Sigmoid colon (tissue), 7 donors: Measurements from ENCODE around the gene INTS11. TPM values are rescaled to one million over a fixed set of nuclear protein-coding genes. Genes with fewer than 3 reads are reported as not detected.

Experiments used
- DNase-seq: peaks from one replicate; pipeline ENCODE4 v3.0.0-alpha.2; 2019
- H3K27ac ChIP-seq, 4 donors: fragments of 200-600 bp; sonication (generic); one replicate each; pipeline ENCODE4 v1.5.1; 2016 to 2019; ENCODE audit warnings: mild to moderate bottlenecking in 1 of 4
- H3K27me3 ChIP-seq, 3 donors: fragments of 200-600 bp; sonication (generic); one replicate each; pipeline ENCODE4 v1.5.1; 2019; ENCODE audit warnings: mild to moderate bottlenecking in 1 of 3
- H3K36me3 ChIP-seq, 4 donors: fragments of 200-600 bp; sonication (generic); one replicate each; pipeline ENCODE4 v1.5.1; 2016 to 2019
- H3K4me1 ChIP-seq, 4 donors: fragments of 200-600 bp; sonication (generic); one replicate each; pipeline ENCODE4 v1.5.1; 2017 to 2019
- H3K4me3 ChIP-seq, 4 donors: fragments of 200-600 bp; sonication (generic); one replicate each; pipeline ENCODE4 v1.5.1; 2017 to 2019; ENCODE audit warnings: mild to moderate bottlenecking in 2 of 4, moderate library complexity in 1 of 4
- H3K9me3 ChIP-seq, 4 donors: fragments of 200-600 bp in 3 of 4; sonication (generic) in 3 of 4; one replicate each; pipeline versions ENCODE4 v1.5.1 to v1.6.1; 2013 to 2019
- EP300 ChIP-seq, 4 donors: sonication (generic); formaldehyde crosslinking; IDR thresholded peaks; one replicate each; pipeline ENCODE4 v1.6.1; 2017; ENCODE audit warnings: antibody characterized with exemption in 4 of 4
- POLR2A ChIP-seq, 2 donors: fragments of 450-650 bp; IDR thresholded peaks; one replicate each; pipeline ENCODE4 v1.6.1; 2016; ENCODE audit warnings: antibody characterized with exemption in 2 of 2, mild to moderate bottlenecking in 2 of 2, moderate library complexity in 2 of 2
- POLR2AphosphoS5 ChIP-seq, 4 donors: sonication (generic); formaldehyde crosslinking; IDR thresholded peaks; one replicate each; pipeline ENCODE4 v1.6.1; 2017; ENCODE audit warnings: antibody characterized with exemption in 4 of 4
- WGBS, 2 donors: extraction: QIAGEN DNeasy Blood & Tissue Kit; methylation state at CpG; one replicate each; pipeline ENCODE4 v1.1.7; 2013; 5-methylcytosine and 5-hydroxymethylcytosine counted together
- intact Hi-C: fragments of 100-400 bp; cut with DNase I; formaldehyde crosslinking; loops from one replicate; pipeline ENCODE4 v1.15.1; 2023
- polyA plus RNA-seq, 3 donors: library from polyadenylated mRNA; stranded (reverse); fragments of 200-250 nt; gene quantifications; one replicate each; pipeline ENCODE4 v1.2.3, GENCODE V29; 2013
- total RNA-seq, 4 donors: library from RNA; depleted of rRNA; stranded (reverse); fragments of >200 nt; gene quantifications; one replicate each; pipeline ENCODE4 v1.1.0, GENCODE V29; 2016
- TF ChIP-seq, protein P1 (sequence below), 4 experiments: fragments of 450-650 bp in 3 of 4; fragments of 200-600 bp in 1 of 4; IDR thresholded peaks; one replicate each; pipeline ENCODE4 v1.5.1; 2016 to 2019; ENCODE audit warnings: antibody characterized with exemption in 4 of 4, mild to moderate bottlenecking in 3 of 4, moderate library complexity in 2 of 4
- donor health status: healthy with polysubstance abuse.
- donor health status: Bipolar disorder and iron deficiency.
- donor health status: healthy.

The INTS11 gene
- total and polyA plus RNA-seq, 7 donors, result 58.3 to 135 (median 87.1) TPM

GRCh38 chr1:1322418-1322817 is 2.0 kb downstream of the INTS11 start:
- no peak for DNase-seq
- intact Hi-C loops, result no loop called here
- TF ChIP-seq, protein P1, sequence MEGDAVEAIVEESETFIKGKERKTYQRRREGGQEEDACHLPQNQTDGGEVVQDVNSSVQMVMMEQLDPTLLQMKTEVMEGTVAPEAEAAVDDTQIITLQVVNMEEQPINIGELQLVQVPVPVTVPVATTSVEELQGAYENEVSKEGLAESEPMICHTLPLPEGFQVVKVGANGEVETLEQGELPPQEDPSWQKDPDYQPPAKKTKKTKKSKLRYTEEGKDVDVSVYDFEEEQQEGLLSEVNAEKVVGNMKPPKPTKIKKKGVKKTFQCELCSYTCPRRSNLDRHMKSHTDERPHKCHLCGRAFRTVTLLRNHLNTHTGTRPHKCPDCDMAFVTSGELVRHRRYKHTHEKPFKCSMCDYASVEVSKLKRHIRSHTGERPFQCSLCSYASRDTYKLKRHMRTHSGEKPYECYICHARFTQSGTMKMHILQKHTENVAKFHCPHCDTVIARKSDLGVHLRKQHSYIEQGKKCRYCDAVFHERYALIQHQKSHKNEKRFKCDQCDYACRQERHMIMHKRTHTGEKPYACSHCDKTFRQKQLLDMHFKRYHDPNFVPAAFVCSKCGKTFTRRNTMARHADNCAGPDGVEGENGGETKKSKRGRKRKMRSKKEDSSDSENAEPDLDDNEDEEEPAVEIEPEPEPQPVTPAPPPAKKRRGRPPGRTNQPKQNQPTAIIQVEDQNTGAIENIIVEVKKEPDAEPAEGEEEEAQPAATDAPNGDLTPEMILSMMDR (IDR thresholded peaks at IDR 0.05), result no peak
- TF ChIP-seq POLR2AphosphoS5 (IDR thresholded peaks at IDR 0.05) (no peak), EP300 (IDR thresholded peaks at IDR 0.05) (no peak), POLR2A (IDR thresholded peaks at IDR 0.05) (no peak)
- Histone ChIP-seq H3K27me3 (no peaks in the 10 kb centered on the region), H3K4me3 (no peak overlapping the region), H3K27ac (peak overlapping the region in 1 of 4 donors; percentile 31), H3K36me3 (peaks cover 5 to 41% (median 10%) of the 10 kb centered on the region in 4 donors), H3K9me3 (no peaks in the 10 kb centered on the region), H3K4me1 (peaks cover 3 to 79% (median 68%) of the 10 kb centered on the region in 4 donors)
- 79 to 87% methylated on average over 14 of the region's 14 CpGs for WGBS, 2 donors

GRCh38 chr1:1321477-1321876 is 3.0 kb downstream of the INTS11 start:
- intact Hi-C loops, result no loop called here
- peaks cover 3 to 81% (median 74%) of the 10 kb centered on the region in 4 donors for H3K4me1 ChIP-seq

DNA sequence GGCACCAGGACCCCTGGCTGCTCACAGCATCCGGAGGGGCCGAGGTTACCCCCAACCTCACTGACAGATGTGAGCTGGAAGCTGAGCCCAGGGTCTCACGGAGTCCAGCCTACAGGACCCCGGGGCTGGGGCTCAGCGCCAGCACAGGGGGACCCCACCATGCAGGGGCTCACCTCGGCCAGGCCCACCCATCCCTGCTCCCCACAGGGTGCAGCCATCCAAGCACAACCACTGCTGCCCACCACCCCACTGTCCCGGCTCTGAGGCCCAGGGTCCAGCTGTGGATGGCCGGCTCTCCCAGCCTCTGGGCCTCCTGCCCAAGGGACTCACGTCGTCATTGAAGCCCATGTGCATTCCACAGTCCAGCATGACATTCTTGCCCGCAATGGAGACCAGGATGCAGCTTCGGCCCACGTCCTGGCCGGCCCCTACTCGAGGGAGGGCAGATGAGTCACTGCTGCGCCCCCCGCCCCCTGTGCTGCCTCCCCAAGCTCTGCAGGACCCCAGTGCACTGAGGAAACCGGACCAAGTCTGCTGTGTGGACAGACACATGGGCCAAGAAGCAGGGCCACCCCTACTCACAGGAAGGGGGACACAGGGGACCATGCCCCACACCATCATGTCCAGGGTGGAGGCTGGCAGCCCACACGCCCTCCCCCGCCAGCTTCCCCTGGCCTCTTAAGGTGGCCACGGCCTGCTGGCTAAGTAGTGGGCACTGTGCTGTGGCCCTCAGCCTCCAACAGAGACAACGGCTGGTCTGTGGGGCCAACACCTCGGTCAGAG is 3.6 kb downstream of the INTS11 start:
- intact Hi-C loops, result no loop called here
- Histone ChIP-seq H3K36me3 (peaks cover 0 to 37% (median 9%) of the 10 kb centered on the region in 4 donors), H3K9me3 (no peaks in the 10 kb centered on the region), H3K4me3 (no peak overlapping the region), H3K27ac (peak overlapping the region in 3 of 4 donors; percentile 29 to 90 (median 85)), H3K4me1 (peaks cover 3 to 81% (median 75%) of the 10 kb centered on the region in 4 donors), H3K27me3 (no peaks in the 10 kb centered on the region)
- WGBS, 2 donors, result 87 to 90% methylated on average over 23 of the region's 23 CpGs
- no peak for DNase-seq
- TF ChIP-seq, protein P1 (IDR thresholded peaks at IDR 0.05), result no peak
- TF ChIP-seq POLR2AphosphoS5 (IDR thresholded peaks at IDR 0.05) (no peak), POLR2A (IDR thresholded peaks at IDR 0.05) (no peak), EP300 (IDR thresholded peaks at IDR 0.05) (no peak)

More at GRCh38 chr1:1321477-1321876, 3.0 kb downstream of the INTS11 start:
- Histone ChIP-seq H3K4me3 (no peak overlapping the region), H3K36me3 (peaks cover 0 to 39% (median 9%) of the 10 kb centered on the region in 4 donors), H3K27ac (peak overlapping the region in 3 of 4 donors; percentile 31 to 90 (median 85)), H3K27me3 (no peaks in the 10 kb centered on the region), H3K9me3 (no peaks in the 10 kb centered on the region)
- no peak for DNase-seq
- WGBS, 2 donors, result 94 to 97% methylated on average over 8 of the region's 8 CpGs
- TF ChIP-seq, protein P1 (IDR thresholded peaks at IDR 0.05), result no peak
- TF ChIP-seq POLR2A (IDR thresholded peaks at IDR 0.05) (no peak), POLR2AphosphoS5 (IDR thresholded peaks at IDR 0.05) (no peak), EP300 (IDR thresholded peaks at IDR 0.05) (no peak)

DNA sequence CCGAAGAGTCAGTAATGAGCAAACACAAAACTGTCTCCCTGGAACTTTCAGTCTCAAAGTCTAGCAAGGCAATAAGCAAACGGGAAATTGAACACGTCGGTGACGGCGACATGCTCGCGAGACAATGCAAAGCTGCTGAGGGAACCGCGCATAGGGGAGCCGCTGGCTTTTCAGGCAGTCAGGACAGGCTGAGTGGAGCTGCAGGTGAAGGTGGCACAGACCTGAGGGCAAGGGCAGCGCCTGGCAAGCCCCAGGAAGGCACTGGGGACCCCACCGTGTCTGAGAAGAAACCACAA is 4.9 kb downstream of the INTS11 start:
- WGBS, 2 donors, result 88 to 95% methylated on average over 13 of the region's 13 CpGs

More for the DNA sequence above, 4.9 kb downstream of the INTS11 start:
- TF ChIP-seq POLR2AphosphoS5 (IDR thresholded peaks at IDR 0.05) (no peak), POLR2A (IDR thresholded peaks at IDR 0.05) (no peak)
- TF ChIP-seq, protein P1 (IDR thresholded peaks at IDR 0.05), result no peak
- Histone ChIP-seq H3K27me3 (no peaks in the 10 kb centered on the region), H3K9me3 (no peaks in the 10 kb centered on the region), H3K36me3 (peaks cover 6 to 43% (median 14%) of the 10 kb centered on the region in 4 donors), H3K27ac (peak overlapping the region; percentile 29 to 90 (median 84)), H3K4me3 (no peak overlapping the region), H3K4me1 (peaks cover 3 to 78% (median 72%) of the 10 kb centered on the region in 4 donors)
- DNase-seq, result no peak
- intact Hi-C loops, result no loop called here
